HepG2 (cell line): ENCODE measurements around the gene RPH3AL. TPM values are rescaled to one million over a fixed set of nuclear protein-coding genes. Genes with fewer than 3 reads are reported as not detected.
"Not testable (repeated sequence)": the region's sequence is repeated elsewhere in the genome, so short reads cannot be mapped to it uniquely, and the experiment has no call there.

Experiments
- ATAC-seq: fragments of 200-7000 bp; cut with Tn5 transposase; 3 replicates; pipeline ENCODE4 v1.9.1; 2020; ENCODE audit warnings: mild to moderate bottlenecking, moderate library complexity
- BruUV-seq: library from RNA; stranded (reverse); fragments of 400-500 nt; replicated peaks from 2 replicates; lab custom pipeline; 2021; lab: Mats Ljungman, UMichigan
- CTCF ChIA-PET: fragments of 300-600 bp; formaldehyde crosslinking; extraction: SDS; loops from one replicate; lab custom pipeline; 2021; ENCODE audit warnings: low total read pairs, inconsistent platforms, low intra/inter-chr PET ratio; lab: Yijun Ruan, JAX
- POLR2A ChIA-PET: fragments of 350-600 bp; sonication (Branson Sonifier 250); formaldehyde crosslinking; loops from one replicate; lab custom pipeline; 2020; ENCODE audit warnings: antibody characterized with exemption, inconsistent platforms; lab: Yijun Ruan, JAX
- DNase-seq: peaks from one replicate; pipeline ENCODE4 v3.0.0-alpha.2; 2015; ENCODE audit warnings: low spot score
- FAIRE-seq: peaks from 3 replicates; lab custom pipeline; 2011; peaks lifted over from hg19 to GRCh38; lab: Jason Lieb, UNC
- H2AFZ ChIP-seq: one replicate; pipeline ENCODE4 v1.6.1; 2011; ENCODE audit warnings: low read length, inconsistent platforms
- H3K27ac ChIP-seq: fragments of 300-600 bp; 3 replicates; pipeline ENCODE4 v1.8.0; 2011; ENCODE audit warnings: mixed run types, mild to moderate bottlenecking, mixed read lengths, low read length, inconsistent platforms; ENCODE audit not compliant: insufficient read depth; ENCODE audit errors: extremely low read length
- H3K27me3 ChIP-seq, 2 experiments: fragments of 200-600 bp in 1 of 2; 2 replicates in 1 of 2; 3 replicates in 1 of 2; pipeline versions ENCODE4 v1.6.0 to v1.8.0; 2011; ENCODE audit warnings: low read length in 2 of 2, mild to moderate bottlenecking in 2 of 2, moderate library complexity in 2 of 2, inconsistent platforms in 1 of 2; ENCODE audit not compliant: insufficient read depth in 2 of 2, control insufficient read depth in 1 of 2
- H3K36me3 ChIP-seq, 2 experiments: fragments of 200-600 bp in 1 of 2; replicated peaks in 1 of 2; 2 replicates in 1 of 2; 3 replicates in 1 of 2; pipeline versions ENCODE4 v1.5.1 to v1.8.0; 2011; ENCODE audit warnings: low read length in 2 of 2, inconsistent platforms in 1 of 2; ENCODE audit not compliant: insufficient read depth in 2 of 2, control insufficient read depth in 1 of 2
- H3K4me1 ChIP-seq: 2 replicates; pipeline ENCODE4 v1.5.1; 2012; ENCODE audit warnings: low read length, inconsistent platforms; ENCODE audit not compliant: insufficient read depth
- H3K4me2 ChIP-seq: 2 replicates; pipeline ENCODE4 v1.6.0; 2011; ENCODE audit warnings: low read depth, low read length, inconsistent platforms
- H3K4me3 ChIP-seq, 3 experiments: fragments of 200-600 bp in 1 of 3; sonication (generic), shearing (Covaris generic) in 1 of 3; replicated peaks in 1 of 3; 2 replicates each; pipeline ENCODE4 v1.5.1; 2011 to 2016; ENCODE audit warnings: low read length in 3 of 3, inconsistent platforms in 2 of 3, low read depth in 2 of 3, mild to moderate bottlenecking in 2 of 3, control low read depth in 1 of 3, mixed read lengths in 1 of 3; ENCODE audit not compliant: insufficient read depth in 1 of 3
- H3K79me2 ChIP-seq: one replicate; pipeline ENCODE4 v1.6.1; 2011; ENCODE audit warnings: low read length, inconsistent platforms; ENCODE audit not compliant: insufficient read depth
- H3K9ac ChIP-seq: 2 replicates; pipeline ENCODE4 v1.6.0; 2011; ENCODE audit warnings: mild to moderate bottlenecking, low read depth, low read length, inconsistent platforms; ENCODE audit not compliant: insufficient read depth
- H3K9me3 ChIP-seq: 2 replicates; pipeline ENCODE4 v1.5.1; 2012; ENCODE audit warnings: mild to moderate bottlenecking, low read length
- H4K20me1 ChIP-seq: 2 replicates; pipeline ENCODE4 v1.6.0; 2011; ENCODE audit warnings: inconsistent platforms, mild to moderate bottlenecking, low read length, moderate library complexity; ENCODE audit not compliant: insufficient read depth
- CHD2 ChIP-seq: IDR thresholded peaks from 2 replicates; pipeline ENCODE4 v1.6.1; 2011; ENCODE audit warnings: low read depth, low read length, improper control_type of control experiment
- HOXA3 ChIP-seq: sonication (generic); formaldehyde crosslinking; IDR thresholded peaks from 2 replicates; pipeline ENCODE4 v1.5.0; 2020; ENCODE audit warnings: missing genetic modification reagents
- HOXA9 ChIP-seq: sonication (generic); formaldehyde crosslinking; IDR thresholded peaks from 2 replicates; pipeline ENCODE4 v1.8.1; 2022; ENCODE audit warnings: missing genetic modification reagents, mild to moderate bottlenecking, moderate library complexity, borderline replicate concordance
- MAFG ChIP-seq: sonication (generic); formaldehyde crosslinking; IDR thresholded peaks from 2 replicates; pipeline ENCODE4 v1.5.1; 2020; ENCODE audit warnings: mild to moderate bottlenecking, missing genetic modification reagents
- NR1H2 ChIP-seq: sonication (generic); formaldehyde crosslinking; IDR thresholded peaks from 2 replicates; pipeline ENCODE4 v1.8.1; 2022; ENCODE audit warnings: low read depth, missing genetic modification reagents, borderline replicate concordance
- PTBP1 ChIP-seq: fragments of 200-400 bp; formaldehyde crosslinking; IDR thresholded peaks from 2 replicates; pipeline ENCODE4 v1.6.1; 2018; ENCODE audit warnings: low read length, low read depth; ENCODE audit not compliant: poor library complexity, severe bottlenecking
- RBM39 ChIP-seq: fragments of 200-400 bp; formaldehyde crosslinking; IDR thresholded peaks from one replicate; pipeline ENCODE4 v1.6.1; 2018; ENCODE audit warnings: antibody characterized with exemption, mild to moderate bottlenecking, low read depth, low read length; ENCODE audit not compliant: poor library complexity, severe bottlenecking
- SOX13 ChIP-seq, 3 experiments: fragments of 450-650 bp in 1 of 3; sonication (generic) in 1 of 3; formaldehyde crosslinking in 1 of 3; IDR thresholded peaks in 2 of 3; conservative IDR thresholded peaks in 1 of 3; 2 replicates each; pipeline versions ENCODE4 v1.5.0 to v1.6.1; 2016 to 2020; ENCODE audit warnings: antibody characterized with exemption in 1 of 3, mild to moderate bottlenecking in 1 of 3, missing compliant biosample characterization in 1 of 3, missing genetic modification reagents in 1 of 3, moderate library complexity in 1 of 3
- THAP11 ChIP-seq: IDR thresholded peaks from 2 replicates; pipeline ENCODE4 v1.6.1; 2016; ENCODE audit warnings: missing biosample characterization, missing genetic modification reagents
- ZNF234 ChIP-seq: sonication (generic); formaldehyde crosslinking; conservative IDR thresholded peaks from 2 replicates; pipeline ENCODE4 v1.5.1; 2020; ENCODE audit warnings: mild to moderate bottlenecking, missing genetic modification reagents
- ZNF781 ChIP-seq: sonication (generic); formaldehyde crosslinking; IDR thresholded peaks from 2 replicates; pipeline ENCODE4 v1.5.1; 2020; ENCODE audit warnings: borderline replicate concordance, mild to moderate bottlenecking, missing genetic modification reagents; ENCODE audit errors: not compliant biosample characterization
- whole genome bisulfite sequencing: methylation state at CpG from one replicate; pipeline ENCODE4 v1.1.6; 2017; ENCODE audit warnings: low lambda C conversion rate; 5-methylcytosine and 5-hydroxymethylcytosine counted together
- in situ Hi-C: cut with HindIII; loops from 2 replicates; pipeline ENCODE4 v1.10.0; 2017; ENCODE audit warnings: low pct_unique_long_range_greater_than_20kb; ENCODE audit not compliant: extremely low pct_ligation_motif_present
- intact Hi-C: fragments of 100-400 bp; cut with micrococcal nuclease; formaldehyde crosslinking; loops from one replicate; pipeline ENCODE4 v1.10.0; 2022; ENCODE audit not compliant: unreplicated experiment
- polyA plus RNA-seq, 8 experiments: library from polyadenylated mRNA; depleted of rRNA in 3 of 8; stranded (reverse) in 7 of 8; unstranded in 1 of 8; fragments of >200 nt; fragmentation: Illumina TruSeq in 4 of 8; extraction: Trizol in 4 of 8; gene quantifications; 2 replicates each; pipeline versions ENCODE4 v1.2.1 to v1.2.3, GENCODE V29; 2011 to 2016; ENCODE audit warnings: low read depth in 4 of 8, missing spikeins in 1 of 8, mixed read lengths in 1 of 8; ENCODE audit not compliant: insufficient read depth in 1 of 8
- total RNA-seq, 5 experiments: library from RNA; depleted of rRNA; stranded (reverse); fragments of >200 nt; fragmentation: Illumina TruSeq; extraction: Trizol; gene quantifications; 2 replicates each; pipeline ENCODE4 v1.2.3, GENCODE V29; 2016; ENCODE audit warnings: low read depth in 1 of 5
- TF ChIP-seq, protein P1 (sequence below): fragments of 450-650 bp; IDR thresholded peaks from 2 replicates; pipeline ENCODE4 v1.6.1; 2017

Gene RPH3AL
- total and polyA plus RNA-seq, 2 of the 13 experiments (the other 11 are each of a cell fraction or from before 2014, with no cell fraction given), result 7.8 to 16.4 TPM

DNA sequence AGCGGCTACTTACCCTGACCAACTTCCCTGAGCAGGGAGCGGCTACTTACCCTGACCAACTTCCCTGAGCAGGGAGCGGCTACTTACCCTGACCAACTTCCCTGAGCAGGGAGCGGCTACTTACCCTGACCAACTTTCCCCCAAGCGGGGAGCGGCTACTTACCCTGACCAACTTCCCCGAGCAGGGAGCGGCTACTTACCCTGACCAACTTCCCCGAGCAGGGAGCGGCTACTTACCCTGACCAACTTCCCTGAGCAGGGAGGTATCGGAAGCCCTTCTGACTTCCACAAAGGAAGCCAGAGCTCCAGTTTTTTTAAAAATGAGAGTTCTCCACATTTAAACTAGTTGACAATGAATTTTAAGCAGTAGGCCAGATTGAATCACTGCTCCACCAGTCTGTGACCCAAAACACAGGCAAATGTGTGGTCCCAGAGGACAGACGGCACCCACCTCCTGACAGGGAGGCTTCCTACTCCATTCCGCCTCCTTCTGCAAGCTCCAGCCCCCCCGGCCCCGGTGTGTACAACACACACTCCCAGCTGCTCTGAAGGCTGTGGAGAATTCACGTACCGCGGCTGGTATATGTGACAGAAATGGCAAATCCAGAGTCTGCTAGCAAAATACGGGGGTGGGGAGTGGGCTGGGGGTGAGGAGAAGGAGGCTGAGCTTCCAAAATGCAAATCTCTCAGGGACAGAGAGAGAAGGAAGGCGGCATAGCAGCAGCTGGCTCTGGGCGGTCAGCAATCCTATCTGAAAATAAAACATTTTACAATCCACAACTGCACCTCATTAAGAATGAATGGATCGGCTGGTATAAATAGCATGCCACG lies 118.2 kb downstream of the RPH3AL start:
- 92% methylated on average over 12 of the region's 23 CpGs for WGBS
- H3K27ac ChIP-seq, ATAC-seq, CTCF ChIA-PET, H4K20me1 ChIP-seq, H3K36me3 ChIP-seq, H3K4me2 ChIP-seq, FAIRE-seq, H3K9ac ChIP-seq, H3K27me3 ChIP-seq, DNase-seq, intact Hi-C loops, H3K4me3 ChIP-seq, H2AFZ ChIP-seq, BruUV-seq, H3K79me2 ChIP-seq, H3K9me3 ChIP-seq, POLR2A ChIA-PET: not testable (repeated sequence)
- in situ Hi-C loops, result loop anchor here (10.0 kb wide), 1 partner anchor 60 kb away; no protein-coding TSS in a partner anchor
- peaks cover 24% of the 10 kb centered on the region for H3K4me1 ChIP-seq

DNA sequence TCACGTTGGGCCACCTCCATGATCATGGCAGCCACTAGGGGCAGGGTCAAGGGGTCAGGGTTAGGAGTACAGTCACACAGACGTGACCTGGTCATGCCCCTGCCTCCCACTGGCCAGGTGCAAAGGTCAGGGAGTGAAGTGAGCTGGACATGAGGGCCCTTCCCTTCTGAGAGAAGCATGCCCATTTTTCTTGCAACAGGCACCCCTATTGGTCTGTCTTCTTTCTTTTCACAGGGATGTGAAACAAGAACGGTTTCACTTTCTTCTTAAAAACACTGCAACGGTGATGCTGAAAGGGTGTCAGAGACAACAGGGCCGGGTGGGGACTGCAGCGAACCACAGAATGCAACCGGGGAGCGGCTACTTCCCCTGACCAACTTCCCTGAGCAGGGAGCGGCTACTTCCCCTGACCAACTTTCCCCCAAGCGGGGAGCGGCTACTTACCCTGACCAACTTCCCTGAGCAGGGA lies 119.1 kb downstream of the RPH3AL start:
- no peak overlapping the region for H2AFZ ChIP-seq
- no peaks in the 10 kb centered on the region; a peak in 1 of 5 replicates for H3K36me3 ChIP-seq
- no peak overlapping the region for H3K4me2 ChIP-seq
- peaks cover 2% of the 10 kb centered on the region; the same call in 1 of the 2 replicates for H4K20me1 ChIP-seq
- peaks cover 24% of the 10 kb centered on the region for H3K4me1 ChIP-seq
- intact Hi-C loops (no loop called here), in situ Hi-C loops (loop anchor here (10.0 kb wide), 1 partner anchor 61 kb away; no protein-coding TSS in a partner anchor)
- ATAC-seq (peak; percentile 77), FAIRE-seq (peak; percentile 23), DNase-seq (peak; percentile 53)
- ChIA-PET POLR2A (no interaction called here), CTCF (interaction anchor here (1.3 kb wide), 1 partner anchor 76 kb away, joined by 4 read pairs; no protein-coding TSS in a partner anchor)
- WGBS, result 78% methylated on average over 8 of the region's 11 CpGs
- no peaks in the 10 kb centered on the region for H3K9me3 ChIP-seq
- H3K4me3 ChIP-seq, result no peak overlapping the region
- H3K27ac ChIP-seq, result no peak overlapping the region
- H3K9ac ChIP-seq, result no peak overlapping the region
- H3K27me3 ChIP-seq, result no peaks in the 10 kb centered on the region
- no TSS peak for BruUV-seq
- H3K79me2 ChIP-seq, result no peaks in the 10 kb centered on the region
- TF ChIP-seq, protein P1, sequence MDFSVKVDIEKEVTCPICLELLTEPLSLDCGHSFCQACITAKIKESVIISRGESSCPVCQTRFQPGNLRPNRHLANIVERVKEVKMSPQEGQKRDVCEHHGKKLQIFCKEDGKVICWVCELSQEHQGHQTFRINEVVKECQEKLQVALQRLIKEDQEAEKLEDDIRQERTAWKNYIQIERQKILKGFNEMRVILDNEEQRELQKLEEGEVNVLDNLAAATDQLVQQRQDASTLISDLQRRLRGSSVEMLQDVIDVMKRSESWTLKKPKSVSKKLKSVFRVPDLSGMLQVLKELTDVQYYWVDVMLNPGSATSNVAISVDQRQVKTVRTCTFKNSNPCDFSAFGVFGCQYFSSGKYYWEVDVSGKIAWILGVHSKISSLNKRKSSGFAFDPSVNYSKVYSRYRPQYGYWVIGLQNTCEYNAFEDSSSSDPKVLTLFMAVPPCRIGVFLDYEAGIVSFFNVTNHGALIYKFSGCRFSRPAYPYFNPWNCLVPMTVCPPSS, result no peak
- TF ChIP-seq ZNF234 (no peak), THAP11 (CRISPR knock-in tag) (0 out of 2 replicates have a peak, but pooled peaks have one; percentile 14), MAFG (no peak), CHD2 (no peak), RBM39 (no peak), PTBP1 (no peak), ZNF781 (CRISPR knock-in tag) (no peak), SOX13 (IDR thresholded peaks at IDR 0.05) (no peak), SOX13 (CRISPR knock-in tag; conservative IDR thresholded peaks at IDR 0.05 in 1 of 2, IDR thresholded peaks at IDR 0.05 in 1 of 2) (peak in 1 of 2 experiments; percentile 37; a peak in 1 of 4 replicates), HOXA9 (no peak), NR1H2 (CRISPR knock-in tag) (peak; percentile 73; the same call in 1 of the 2 replicates), HOXA3 (CRISPR knock-in tag) (peak; percentile 84; the same call in 1 of the 2 replicates)
